ENCODE data around the gene TRIO.

DNA sequence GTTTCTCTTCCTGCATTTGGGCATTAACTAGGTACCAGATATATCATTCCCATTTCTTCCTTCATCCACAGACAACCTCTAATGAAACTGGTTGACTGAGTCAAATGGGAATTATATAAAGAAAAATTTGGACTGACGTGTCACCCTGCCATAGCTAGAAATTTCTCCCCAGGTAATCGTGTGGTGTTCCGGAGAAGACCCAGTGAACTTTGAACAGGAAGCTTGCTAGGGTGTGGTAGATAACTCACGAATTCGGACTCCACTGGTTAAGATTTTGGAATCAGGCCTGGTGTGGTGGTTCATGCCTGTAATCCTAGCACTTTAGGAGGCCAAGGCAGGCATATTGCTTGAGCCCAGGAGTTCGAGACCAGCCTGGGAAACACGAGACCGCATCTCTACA lies 324.1 kb downstream of the TRIO start:
- TF ChIP-seq, protein P1, sequence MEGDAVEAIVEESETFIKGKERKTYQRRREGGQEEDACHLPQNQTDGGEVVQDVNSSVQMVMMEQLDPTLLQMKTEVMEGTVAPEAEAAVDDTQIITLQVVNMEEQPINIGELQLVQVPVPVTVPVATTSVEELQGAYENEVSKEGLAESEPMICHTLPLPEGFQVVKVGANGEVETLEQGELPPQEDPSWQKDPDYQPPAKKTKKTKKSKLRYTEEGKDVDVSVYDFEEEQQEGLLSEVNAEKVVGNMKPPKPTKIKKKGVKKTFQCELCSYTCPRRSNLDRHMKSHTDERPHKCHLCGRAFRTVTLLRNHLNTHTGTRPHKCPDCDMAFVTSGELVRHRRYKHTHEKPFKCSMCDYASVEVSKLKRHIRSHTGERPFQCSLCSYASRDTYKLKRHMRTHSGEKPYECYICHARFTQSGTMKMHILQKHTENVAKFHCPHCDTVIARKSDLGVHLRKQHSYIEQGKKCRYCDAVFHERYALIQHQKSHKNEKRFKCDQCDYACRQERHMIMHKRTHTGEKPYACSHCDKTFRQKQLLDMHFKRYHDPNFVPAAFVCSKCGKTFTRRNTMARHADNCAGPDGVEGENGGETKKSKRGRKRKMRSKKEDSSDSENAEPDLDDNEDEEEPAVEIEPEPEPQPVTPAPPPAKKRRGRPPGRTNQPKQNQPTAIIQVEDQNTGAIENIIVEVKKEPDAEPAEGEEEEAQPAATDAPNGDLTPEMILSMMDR (IDR thresholded peaks at IDR 0.05; ENCODE audit: borderline replicate concordance, extremely low read depth, low read length, poor library complexity, severe bottlenecking): no peak
- TF ChIP-seq EZH2 (IDR thresholded peaks at IDR 0.05; ENCODE audit: borderline replicate concordance, low read depth, low read length, severe bottlenecking): no peak
